Fibroblast of villous mesenchyme (primary cell): Measurements from ENCODE around the gene CD86. TPM values are rescaled to one million over a fixed set of nuclear protein-coding genes. Genes with fewer than 3 reads are reported as not detected.
"Not testable (repeated sequence)": the region's sequence is repeated elsewhere in the genome, so short reads cannot be mapped to it uniquely, and the experiment has no call there.

Experiments
- DNase-seq: peaks from one replicate; pipeline ENCODE4 v3.0.0-alpha.2; 2010; ENCODE audit warnings: low read depth
- H3K4me3 ChIP-seq: 2 replicates; pipeline ENCODE4 v1.5.1; 2011; ENCODE audit warnings: low read depth, mild to moderate bottlenecking, low read length
- total RNA-seq: library from RNA; depleted of rRNA; stranded (reverse); fragments of >200 nt; gene quantifications from 2 replicates; pipeline ENCODE4 v1.2.3, GENCODE V29; 2012
- TF ChIP-seq, protein P1 (sequence below): IDR thresholded peaks from 2 replicates; pipeline ENCODE4 v1.5.1; 2012; ENCODE audit warnings: low read depth, mild to moderate bottlenecking, low read length; ENCODE audit not compliant: insufficient read depth

Gene CD86
- total RNA-seq, 1 donor: not detected

- no peak for DNase-seq
- TF ChIP-seq, protein P1, sequence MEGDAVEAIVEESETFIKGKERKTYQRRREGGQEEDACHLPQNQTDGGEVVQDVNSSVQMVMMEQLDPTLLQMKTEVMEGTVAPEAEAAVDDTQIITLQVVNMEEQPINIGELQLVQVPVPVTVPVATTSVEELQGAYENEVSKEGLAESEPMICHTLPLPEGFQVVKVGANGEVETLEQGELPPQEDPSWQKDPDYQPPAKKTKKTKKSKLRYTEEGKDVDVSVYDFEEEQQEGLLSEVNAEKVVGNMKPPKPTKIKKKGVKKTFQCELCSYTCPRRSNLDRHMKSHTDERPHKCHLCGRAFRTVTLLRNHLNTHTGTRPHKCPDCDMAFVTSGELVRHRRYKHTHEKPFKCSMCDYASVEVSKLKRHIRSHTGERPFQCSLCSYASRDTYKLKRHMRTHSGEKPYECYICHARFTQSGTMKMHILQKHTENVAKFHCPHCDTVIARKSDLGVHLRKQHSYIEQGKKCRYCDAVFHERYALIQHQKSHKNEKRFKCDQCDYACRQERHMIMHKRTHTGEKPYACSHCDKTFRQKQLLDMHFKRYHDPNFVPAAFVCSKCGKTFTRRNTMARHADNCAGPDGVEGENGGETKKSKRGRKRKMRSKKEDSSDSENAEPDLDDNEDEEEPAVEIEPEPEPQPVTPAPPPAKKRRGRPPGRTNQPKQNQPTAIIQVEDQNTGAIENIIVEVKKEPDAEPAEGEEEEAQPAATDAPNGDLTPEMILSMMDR: no peak
- H3K4me3 ChIP-seq: no peak overlapping the region
These were observed 30.4 kb upstream of the CD86 start for GRCh38 chr3:122024800-122025199.

DNA sequence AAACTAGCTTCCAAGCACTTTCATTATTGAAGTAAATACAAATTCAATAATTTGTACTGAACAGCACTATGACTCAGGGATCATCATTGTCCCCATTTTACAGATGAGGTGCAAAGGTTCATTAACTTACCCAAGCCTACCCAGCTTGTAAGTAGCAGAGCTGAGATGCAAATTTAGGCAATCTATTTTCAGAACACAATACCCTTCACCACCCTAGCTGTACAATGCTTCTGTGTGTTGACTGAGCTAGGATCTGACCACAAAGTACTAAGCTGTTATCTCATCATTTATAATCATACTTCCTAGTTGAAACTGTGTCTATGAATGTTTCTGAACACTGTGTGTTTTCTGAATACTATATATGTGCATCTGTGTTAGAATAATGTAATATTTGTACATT, 29.9 kb upstream of the CD86 start:
- no peak for DNase-seq
- no peak overlapping the region for H3K4me3 ChIP-seq
- TF ChIP-seq, protein P1: no peak

DNA sequence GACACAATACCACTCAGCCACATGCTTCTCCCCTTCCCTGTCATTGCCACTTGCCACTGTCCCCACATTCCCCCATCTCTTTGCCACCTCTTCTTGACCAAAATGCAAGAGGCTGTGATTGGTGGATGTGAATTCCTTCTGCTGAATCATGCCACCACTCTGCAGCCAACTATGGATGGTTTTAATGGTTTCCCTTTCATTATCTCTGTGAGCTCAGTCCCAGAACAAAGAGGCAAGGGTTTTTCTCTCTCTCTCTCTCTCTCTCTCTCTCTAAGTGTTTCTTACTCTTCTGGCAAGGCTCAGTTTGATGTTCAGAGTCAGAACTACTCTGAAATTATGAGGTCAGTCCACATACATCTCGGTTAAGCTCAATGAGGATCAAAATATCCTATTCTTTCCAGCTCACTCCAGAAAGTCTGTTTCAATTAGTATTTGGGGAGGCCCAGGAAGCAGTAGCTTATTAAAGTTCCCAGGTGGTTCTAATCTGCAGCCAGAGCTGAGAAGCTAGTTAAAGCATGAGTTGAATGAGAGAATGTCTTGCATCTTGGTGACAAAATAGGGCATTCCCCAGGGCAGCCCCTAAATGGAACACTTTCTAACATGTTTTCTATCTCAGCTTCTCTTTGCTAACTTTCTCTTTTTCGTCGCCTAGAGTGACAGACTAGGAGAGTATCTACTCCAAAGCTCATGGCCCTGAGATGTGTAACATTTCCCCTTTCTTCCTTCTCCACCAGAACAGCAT, 24.6 kb upstream of the CD86 start:
- TF ChIP-seq, protein P1: no peak
- DNase-seq: peak; percentile 20
- H3K4me3 ChIP-seq: no peak overlapping the region

DNA sequence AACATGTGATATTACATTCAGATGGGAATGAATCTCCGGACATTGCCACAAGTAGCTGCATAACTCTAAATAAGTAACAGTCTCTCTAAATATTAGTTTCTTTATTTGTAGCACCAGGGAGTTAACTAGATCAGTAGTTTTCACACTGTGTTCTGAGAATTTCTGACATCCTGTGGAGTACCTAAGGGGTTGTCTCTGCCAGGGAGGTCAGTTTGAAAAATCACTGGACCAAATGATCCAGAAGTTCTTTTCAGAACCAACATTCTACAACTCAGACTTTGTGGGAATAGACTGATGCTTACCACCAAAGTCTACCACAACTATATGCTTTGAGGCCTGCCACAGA, 24.1 kb upstream of the CD86 start:
- TF ChIP-seq, protein P1: no peak
- H3K4me3 ChIP-seq: no peak overlapping the region
- no peak for DNase-seq

DNA sequence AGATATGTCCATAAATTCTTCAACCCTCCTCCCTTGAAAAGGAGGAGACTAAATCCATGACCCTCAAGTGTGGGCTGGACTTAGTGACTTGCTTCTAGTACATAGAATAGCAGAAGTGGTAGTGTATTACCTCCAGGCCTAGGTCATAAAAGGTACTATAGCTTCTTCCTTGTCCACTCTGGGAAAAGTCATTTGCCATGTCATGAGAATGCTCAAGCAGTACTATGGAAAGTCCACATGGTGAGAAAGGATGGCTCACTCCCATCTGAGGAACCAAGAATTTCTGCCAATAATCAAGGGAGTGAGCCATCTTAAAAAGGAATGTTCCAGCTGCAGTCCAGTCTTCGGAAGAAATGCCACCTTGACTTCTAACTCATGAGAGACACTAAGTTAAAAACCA, 22.6 kb upstream of the CD86 start:
- DNase-seq: no peak
- TF ChIP-seq, protein P1: no peak
- no peak overlapping the region for H3K4me3 ChIP-seq

- no peak overlapping the region for H3K4me3 ChIP-seq
- TF ChIP-seq, protein P1: no peak
- no peak for DNase-seq
These were observed 22.1 kb upstream of the CD86 start for GRCh38 chr3:122033023-122033422.

- not testable (repeated sequence) for H3K4me3 ChIP-seq, DNase-seq
These were observed 7.9 kb upstream of the CD86 start for GRCh38 chr3:122047296-122047695.

- not testable (repeated sequence) for H3K4me3 ChIP-seq, DNase-seq
These were observed 7.4 kb upstream of the CD86 start for GRCh38 chr3:122047773-122048172.
